GM13977 (cell line): Measurements from ENCODE around the gene FGGY.

ENCODE experiments used
- DNase-seq: peaks from one replicate; pipeline ENCODE4 v3.0.0; 2012; ENCODE audit warnings: low spot score
- CTCF ChIP-seq: IDR thresholded peaks from 2 replicates; pipeline ENCODE4 v1.5.1; 2012; ENCODE audit warnings: mild to moderate bottlenecking, control low read depth; ENCODE audit not compliant: insufficient read depth; ENCODE audit errors: extremely low read depth, missing control alignments
- in situ Hi-C: fragments of 300-500 bp; cut with MboI; formaldehyde crosslinking; loops from one replicate; pipeline ENCODE4 v1.12.0; 2022; ENCODE audit warnings: low sequenced_read_pairs, low pct_unique_long_range_greater_than_20kb, mixed read lengths, inconsistent platforms; ENCODE audit not compliant: unreplicated experiment

Gene FGGY

GRCh38 chr1:59477286-59477685, 180.4 kb downstream of the FGGY start:
- no peak for TF ChIP-seq CTCF
- no peak for DNase-seq
- in situ Hi-C loops: no loop called here

- no peak for DNase-seq
- TF ChIP-seq CTCF: no peak
- in situ Hi-C loops: no loop called here
Measured at GRCh38 chr1:59477867-59478266, 181.0 kb downstream of the FGGY start.

GRCh38 chr1:59478822-59479221, 181.9 kb downstream of the FGGY start:
- in situ Hi-C loops: no loop called here
- DNase-seq: no peak
- TF ChIP-seq CTCF: no peak

DNA sequence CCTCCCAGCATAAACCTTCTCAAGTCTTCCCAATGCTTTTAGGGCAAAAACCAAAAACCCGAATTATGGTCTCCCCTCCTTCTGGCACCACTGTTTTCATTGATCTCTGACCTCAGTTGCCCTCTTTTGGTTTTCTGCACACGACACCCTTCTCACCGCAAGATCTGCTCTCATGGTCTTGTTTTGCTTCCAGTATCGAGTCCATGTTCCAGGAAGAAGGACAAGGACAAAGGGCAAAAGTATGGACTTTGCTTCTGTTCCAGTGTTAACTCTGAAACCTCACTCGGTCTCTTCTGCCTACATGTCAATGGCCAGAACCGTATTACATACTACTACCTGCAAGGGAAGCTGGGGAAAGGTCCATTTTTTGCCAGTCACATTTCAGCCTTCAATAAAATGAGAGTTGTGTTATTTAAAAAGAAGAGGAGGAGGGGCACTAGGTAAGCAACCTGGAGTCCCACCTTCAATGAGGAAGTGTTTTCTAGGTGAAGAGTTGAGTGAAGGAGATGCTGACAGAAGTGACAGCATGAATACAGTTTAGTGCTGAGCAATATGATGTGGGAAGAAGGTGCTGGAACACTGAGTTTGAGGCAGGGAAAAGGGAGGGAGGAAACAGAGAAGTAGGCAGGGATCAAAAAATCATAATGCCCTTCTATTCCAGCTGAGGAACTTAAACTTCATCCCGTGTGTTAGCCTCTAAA, 183.4 kb downstream of the FGGY start:
- no peak for TF ChIP-seq CTCF
- in situ Hi-C loops: no loop called here
- no peak for DNase-seq

- no peak for DNase-seq
- in situ Hi-C loops: no loop called here
- TF ChIP-seq CTCF: no peak
Measured at GRCh38 chr1:59481881-59482505, 185.1 kb downstream of the FGGY start.

- DNase-seq: no peak
- in situ Hi-C loops: no loop called here
- TF ChIP-seq CTCF: no peak
Measured at GRCh38 chr1:59482986-59483385, 186.1 kb downstream of the FGGY start.
